H9 (cell line): Measurements from ENCODE around the gene KIF9. TPM values are rescaled to one million over a fixed set of nuclear protein-coding genes. Genes with fewer than 3 reads are reported as not detected.
A peak's percentile ranks its signal among the peaks of the same experiment; 100 is the strongest.

Experiments used
- DNase-seq: peaks from one replicate; pipeline ENCODE4 v3.0.0-alpha.2; 2017
- H2AFZ ChIP-seq: one replicate; pipeline ENCODE4 v1.6.1; 2013; ENCODE audit warnings: mild to moderate bottlenecking, low read length, control low read depth, moderate library complexity
- H2AK5ac ChIP-seq: 2 replicates; pipeline ENCODE4 v1.6.1; 2013; ENCODE audit warnings: low read length, control low read depth, mixed read lengths; ENCODE audit not compliant: insufficient read length
- H2BK120ac ChIP-seq: one replicate; pipeline ENCODE4 v1.6.1; 2013; ENCODE audit warnings: low read depth, mild to moderate bottlenecking, low read length, control low read depth, inconsistent platforms; ENCODE audit not compliant: poor library complexity, severe bottlenecking
- H2BK12ac ChIP-seq: 2 replicates; pipeline ENCODE4 v1.6.1; 2013; ENCODE audit warnings: low read length, control low read depth, mixed read lengths, low read depth; ENCODE audit not compliant: insufficient read length
- H2BK15ac ChIP-seq: 2 replicates; pipeline ENCODE4 v1.6.1; 2013; ENCODE audit warnings: low read depth, low read length, control low read depth
- H2BK20ac ChIP-seq: one replicate; pipeline ENCODE4 v1.6.1; 2013; ENCODE audit warnings: low read depth, mild to moderate bottlenecking, low read length, control low read depth, inconsistent platforms; ENCODE audit not compliant: poor library complexity, severe bottlenecking
- H2BK5ac ChIP-seq: 2 replicates; pipeline ENCODE4 v1.6.1; 2013; ENCODE audit warnings: low read length, control low read depth, mixed read lengths; ENCODE audit not compliant: insufficient read length
- H3K14ac ChIP-seq: 2 replicates; pipeline ENCODE4 v1.6.1; 2013; ENCODE audit warnings: low read length, control low read depth; ENCODE audit not compliant: insufficient read depth
- H3K18ac ChIP-seq: 2 replicates; pipeline ENCODE4 v1.6.1; 2013; ENCODE audit warnings: low read depth, mild to moderate bottlenecking, mixed read lengths, low read length, control low read depth; ENCODE audit not compliant: insufficient read length
- H3K23ac ChIP-seq: 2 replicates; pipeline ENCODE4 v1.6.1; 2013; ENCODE audit warnings: low read length, control low read depth, mixed read lengths, low read depth; ENCODE audit not compliant: insufficient read length
- H3K23me2 ChIP-seq: 2 replicates; pipeline ENCODE4 v1.6.1; 2013; ENCODE audit warnings: low read depth, mild to moderate bottlenecking, mixed read lengths, low read length, control low read depth; ENCODE audit not compliant: insufficient read length, poor library complexity, severe bottlenecking
- H3K27ac ChIP-seq: 2 replicates; pipeline ENCODE4 v1.5.1; 2013; ENCODE audit warnings: low read length, control low read depth, mixed read lengths, low read depth; ENCODE audit not compliant: insufficient read length
- H3K27me3 ChIP-seq: 2 replicates; pipeline ENCODE4 v1.6.1; 2013; ENCODE audit warnings: low read length, control low read depth, inconsistent platforms; ENCODE audit not compliant: insufficient read depth
- H3K4ac ChIP-seq: 2 replicates; pipeline ENCODE4 v1.6.1; 2013; ENCODE audit warnings: low read depth, mild to moderate bottlenecking, control low read depth, inconsistent platforms, low read length, moderate library complexity
- H3K4me1 ChIP-seq: 2 replicates; pipeline ENCODE4 v1.6.1; 2013; ENCODE audit warnings: low read length, control low read depth, inconsistent platforms; ENCODE audit not compliant: insufficient read depth
- H3K4me2 ChIP-seq: 2 replicates; pipeline ENCODE4 v1.6.1; 2013; ENCODE audit warnings: low read length, control low read depth, mixed read lengths; ENCODE audit not compliant: insufficient read length, insufficient read depth
- H3K56ac ChIP-seq: 2 replicates; pipeline ENCODE4 v1.6.1; 2013; ENCODE audit warnings: low read depth, mild to moderate bottlenecking, mixed read lengths, low read length, control low read depth; ENCODE audit not compliant: insufficient read length
- H3K79me1 ChIP-seq: 2 replicates; pipeline ENCODE4 v1.6.1; 2013; ENCODE audit warnings: low read depth, mild to moderate bottlenecking, moderate library complexity, low read length, control low read depth, inconsistent platforms; ENCODE audit not compliant: insufficient read depth, poor library complexity, severe bottlenecking
- H3K79me2 ChIP-seq: 2 replicates; pipeline ENCODE4 v1.6.1; 2013; ENCODE audit warnings: low read length, control low read depth, inconsistent platforms; ENCODE audit not compliant: insufficient read depth
- H3K9ac ChIP-seq: 2 replicates; pipeline ENCODE4 v1.6.1; 2013; ENCODE audit warnings: low read length, control low read depth, mixed read lengths; ENCODE audit not compliant: insufficient read length; ENCODE audit errors: extremely low read depth
- H3K9me3 ChIP-seq: one replicate; pipeline ENCODE4 v1.6.1; 2013; ENCODE audit warnings: low read depth, low read length, inconsistent platforms; ENCODE audit not compliant: control insufficient read depth
- H3T11ph ChIP-seq: one replicate; pipeline ENCODE4 v1.6.1; 2013; ENCODE audit warnings: mild to moderate bottlenecking, low read length, control low read depth, inconsistent platforms
- H4K20me1 ChIP-seq: one replicate; pipeline ENCODE4 v1.6.1; 2013; ENCODE audit not compliant: control insufficient read depth, insufficient read length, insufficient read depth
- H4K5ac ChIP-seq: 2 replicates; pipeline ENCODE4 v1.6.1; 2013; ENCODE audit warnings: low read depth, mild to moderate bottlenecking, mixed read lengths, low read length, control low read depth; ENCODE audit not compliant: insufficient read length
- H4K8ac ChIP-seq: replicated peaks from 2 replicates; pipeline ENCODE4 v1.6.1; 2013; ENCODE audit warnings: low read length, control low read depth, mixed read lengths, low read depth; ENCODE audit not compliant: insufficient read length
- H4K91ac ChIP-seq: 2 replicates; pipeline ENCODE4 v1.6.1; 2013; ENCODE audit warnings: low read depth, mild to moderate bottlenecking, moderate library complexity, mixed read lengths, low read length, control low read depth; ENCODE audit not compliant: insufficient read length
- H3K27ac Mint-ChIP-seq, 3 experiments: 2 replicates in 2 of 3; 3 replicates in 1 of 3; pipeline ENCODE4 v1.8.0; 2020 to 2021; ENCODE audit warnings: mixed read lengths in 3 of 3, mild to moderate bottlenecking in 1 of 3, moderate library complexity in 1 of 3
- H3K27me3 Mint-ChIP-seq: 2 replicates; pipeline ENCODE4 v1.8.0; 2021; ENCODE audit warnings: low read depth, mild to moderate bottlenecking, moderate library complexity, mixed read lengths
- H3K36me3 Mint-ChIP-seq, 3 experiments: 2 replicates in 2 of 3; 3 replicates in 1 of 3; pipeline ENCODE4 v1.8.0; 2020 to 2021; ENCODE audit warnings: low read depth in 3 of 3, mixed read lengths in 3 of 3; ENCODE audit not compliant: insufficient read depth in 1 of 3
- H3K4me1 Mint-ChIP-seq, 2 experiments: 2 replicates each; pipeline ENCODE4 v1.8.0; 2020; ENCODE audit warnings: mixed read lengths in 2 of 2
- H3K4me3 Mint-ChIP-seq, 2 experiments: 2 replicates in 1 of 2; 3 replicates in 1 of 2; pipeline ENCODE4 v1.8.0; 2020 to 2021; ENCODE audit warnings: mild to moderate bottlenecking in 2 of 2, mixed read lengths in 2 of 2, moderate library complexity in 1 of 2
- H3K9me3 Mint-ChIP-seq, 2 experiments: 2 replicates in 1 of 2; 3 replicates in 1 of 2; pipeline ENCODE4 v1.8.0; 2020; ENCODE audit warnings: mild to moderate bottlenecking in 2 of 2, mixed read lengths in 2 of 2, moderate library complexity in 1 of 2
- CTCF ChIP-seq: fragments of 200-600 bp; sonication (generic); conservative IDR thresholded peaks from 3 replicates; pipeline ENCODE4 v1.8.0; 2021; ENCODE audit warnings: antibody characterized with exemption, mild to moderate bottlenecking
- WGBS: extraction: QIAGEN DNeasy Blood & Tissue Kit; methylation state at CpG from one replicate; pipeline ENCODE4 v1.1.7; 2013; ENCODE audit warnings: missing lambda C conversion rate, low lambda C conversion rate, mixed read lengths; ENCODE audit not compliant: insufficient read length; ENCODE audit errors: extremely low coverage; 5-methylcytosine and 5-hydroxymethylcytosine counted together
- total RNA-seq: library from RNA; stranded (reverse); gene quantifications from 2 replicates; pipeline ENCODE4 v1.2.1, GENCODE V29; 2021

The KIF9 gene
- total RNA-seq, 1 experiment from 2014 or later, result 8.4 TPM

GRCh38 chr3:47197287-47197686 is 85.3 kb downstream of the KIF9 start:
- Mint-ChIP-seq H3K27ac (peak overlapping the region in 2 of 3 experiments; percentile 74 to 79; a peak in 3 of 7 replicates), H3K27me3 (no peaks in the 10 kb centered on the region; the same call in 1 of the 2 replicates), H3K4me3 (no peak overlapping the region), H3K4me1 (no peaks in the 10 kb centered on the region), H3K9me3 (no peaks in the 10 kb centered on the region), H3K36me3 (peaks cover 2 to 7% (median 4%) of the 10 kb centered on the region in 3 experiments; a peak in 5 of 7 replicates)
- WGBS, result no CpG with 5 or more reads among the region's 3 CpGs
- no peak for TF ChIP-seq CTCF
- Histone ChIP-seq H3K9me3 (no peaks in the 10 kb centered on the region), H4K91ac (no peak overlapping the region), H3K79me2 (no peaks in the 10 kb centered on the region), H3K79me1 (no peaks in the 10 kb centered on the region), H2BK5ac (no peak overlapping the region), H2BK12ac (no peak overlapping the region), H3K27ac (no peak overlapping the region), H2BK15ac (no peak overlapping the region), H2BK120ac (no peak overlapping the region), H3K23me2 (no peaks in the 10 kb centered on the region), H3K23ac (no peak overlapping the region), H3K4ac (no peak overlapping the region), H2BK20ac (no peak overlapping the region), H2AK5ac (no peak overlapping the region), H3K9ac (no peak overlapping the region), H3K56ac (no peak overlapping the region), H4K20me1 (no peaks in the 10 kb centered on the region), H2AFZ (no peak overlapping the region), H3K27me3 (no peaks in the 10 kb centered on the region), H3T11ph (no peak overlapping the region), H3K4me2 (no peak overlapping the region), H4K5ac (no peak overlapping the region), H3K14ac (no peak overlapping the region), H3K18ac (no peak overlapping the region), H4K8ac (no peak overlapping the region), H3K4me1 (no peaks in the 10 kb centered on the region)
- no peak for DNase-seq
